Pancreas (tissue), 10 donors: ENCODE measurements around the gene ANKRD16. TPM values are rescaled to one million over a fixed set of nuclear protein-coding genes. Genes with fewer than 3 reads are reported as not detected.

Source experiments
- ATAC-seq, 4 donors: fragments of 200-7000 bp; cut with Tn5 transposase; one replicate each; pipeline versions ENCODE4 v1.8.0 to v1.9.1; 2020; ENCODE audit warnings: mild to moderate bottlenecking in 4 of 4, moderate library complexity in 4 of 4
- DNase-seq, 6 donors: peaks; one replicate each; pipeline ENCODE4 v3.0.0-alpha.2; 2020
- FAIRE-seq: peaks from 2 replicates; lab custom pipeline; 2012; peaks lifted over from hg19 to GRCh38; lab: Jason Lieb, UNC
- H3K27ac ChIP-seq, 4 donors: fragments of 200-600 bp; sonication (generic); 1 replicate in 3 of 4; 2 replicates in 1 of 4; pipeline versions ENCODE4 v1.5.0 to v1.8.0; 2020
- H3K27me3 ChIP-seq, 4 donors: fragments of 200-600 bp; one replicate each; pipeline ENCODE4 v1.8.0; 2021
- H3K36me3 ChIP-seq, 3 donors: fragments of 200-600 bp; sonication (generic) in 1 of 3; one replicate each; pipeline versions ENCODE4 v1.5.0 to v1.8.0; 2020 to 2021
- H3K4me1 ChIP-seq, 3 donors: fragments of 200-600 bp; one replicate each; pipeline ENCODE4 v1.8.0; 2021
- H3K4me3 ChIP-seq, 4 donors: fragments of 200-600 bp; sonication (generic) in 2 of 4; one replicate each; pipeline versions ENCODE4 v1.5.0 to v1.8.0; 2020 to 2021
- H3K9me3 ChIP-seq, 4 donors: fragments of 200-600 bp; one replicate each; pipeline ENCODE4 v1.8.0; 2021
- CTCF ChIP-seq, 4 donors: fragments of 200-600 bp; sonication (generic) in 3 of 4; IDR thresholded peaks; one replicate each; pipeline versions ENCODE4 v1.5.0 to v1.8.0; 2021; ENCODE audit warnings: antibody characterized with exemption in 4 of 4
- WGBS, 2 donors: extraction: QIAGEN DNeasy Blood & Tissue Kit; methylation state at CpG; one replicate each; pipeline ENCODE4 v1.1.7; 2013; 5-methylcytosine and 5-hydroxymethylcytosine counted together
- intact Hi-C, 3 donors: fragments of 100-400 bp; cut with DNase I; formaldehyde crosslinking; loops; one replicate each; pipeline versions ENCODE4 v1.11.1 to v1.14.2; 2022
- polyA plus RNA-seq, 2 donors: library from polyadenylated mRNA; stranded (reverse); fragments of 200-250 nt; gene quantifications; one replicate each; pipeline ENCODE4 v1.2.3, GENCODE V29; 2013
- total RNA-seq, 6 donors: library from RNA; stranded (reverse); fragmentation: NEBNext Ultra II Directional in 4 of 6; extraction: Animal tissue kit (Norgen Biotek cat#: 25700) in 4 of 6; gene quantifications; one replicate each; pipeline versions ENCODE4 v1.2.1 to v1.2.4, GENCODE V29; 2021 to 2023
- donor health status: healthy with polysubstance abuse.
- donor health status: DM: no; HTN: no; CAD: no; lungs with moderate emphysema.
- donor health status: DM: no; HTN: no; CAD: no.
- donor health status: control.
- donor health status: control.
- donor health status: Bipolar disorder and iron deficiency.
- donor health status: DM: yes; HTN: yes; CAD: no.
- donor health status: DM: no; HTN: no; CAD: no.
- donor health status: DM: no; HTN: no; CAD: no.
- donor health status: DM: yes; HTN: yes; CAD: no.

Gene ANKRD16
- total and polyA plus RNA-seq, 8 donors = 3.0 to 5.5 (median 4.6) TPM

DNA sequence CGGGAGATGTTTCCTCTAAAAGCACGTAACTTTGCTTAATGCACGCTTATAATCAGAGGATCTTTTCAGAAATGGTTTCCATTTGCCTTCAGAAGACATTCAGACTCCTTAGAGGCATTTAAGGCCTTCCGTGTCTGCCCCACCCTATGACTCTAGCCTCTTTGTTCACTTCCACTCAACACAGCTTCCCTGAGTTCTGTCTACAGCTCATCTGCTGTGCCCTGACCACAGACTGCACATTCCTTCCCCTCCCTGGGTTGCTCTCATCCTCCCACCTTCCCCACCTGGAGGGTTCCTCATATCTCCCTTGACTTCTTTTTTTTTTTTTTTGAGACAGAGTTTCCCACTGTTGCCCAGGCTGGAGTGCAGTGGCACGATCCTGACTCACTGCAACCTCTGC, 17.0 kb upstream of the ANKRD16 start:
- ATAC-seq (no peak), DNase-seq (no peak), FAIRE-seq (no peak)
- H3K36me3 ChIP-seq = peaks cover 4 to 27% (median 25%) of the 10 kb centered on the region in 3 donors
- no peaks in the 10 kb centered on the region for H3K4me1 ChIP-seq
- H3K27ac ChIP-seq = no peak overlapping the region
- no peak overlapping the region for H3K4me3 ChIP-seq
- intact Hi-C loops = no loop called here
- no peak for TF ChIP-seq CTCF (IDR thresholded peaks at IDR 0.05)
- H3K27me3 ChIP-seq = no peaks in the 10 kb centered on the region
- no peaks in the 10 kb centered on the region for H3K9me3 ChIP-seq
- 85 to 97% methylated on average over 5 of the region's 5 CpGs for WGBS, 2 donors

GRCh38 chr10:5905854-5906507, 16.3 kb upstream of the ANKRD16 start:
- 90% methylated on average over 13 of the region's 13 CpGs for WGBS, 2 donors
- Histone ChIP-seq H3K36me3 (peaks cover 4 to 22% (median 19%) of the 10 kb centered on the region in 3 donors), H3K27me3 (no peaks in the 10 kb centered on the region), H3K27ac (no peak overlapping the region), H3K9me3 (no peaks in the 10 kb centered on the region), H3K4me1 (no peaks in the 10 kb centered on the region), H3K4me3 (no peak overlapping the region)
- FAIRE-seq (no peak), ATAC-seq (peak in 2 of 4 donors; percentile 26 to 28), DNase-seq (no peak)
- intact Hi-C loops = no loop called here
- TF ChIP-seq CTCF (IDR thresholded peaks at IDR 0.05) = no peak

- no peak for FAIRE-seq
- Histone ChIP-seq H3K27ac (no peak overlapping the region), H3K27me3 (no peaks in the 10 kb centered on the region), H3K4me3 (no peak overlapping the region), H3K36me3 (peaks cover 0 to 6% (median 5%) of the 10 kb centered on the region in 3 donors), H3K9me3 (no peaks in the 10 kb centered on the region), H3K4me1 (no peaks in the 10 kb centered on the region)
- no peak for TF ChIP-seq CTCF (IDR thresholded peaks at IDR 0.05)
- WGBS, 2 donors = 72 to 74% methylated on average over 4 of the region's 4 CpGs
- no peak for DNase-seq
- ATAC-seq = no peak
- intact Hi-C loops = no loop called here
Measured at GRCh38 chr10:5904227-5904626, 14.5 kb upstream of the ANKRD16 start.

DNA sequence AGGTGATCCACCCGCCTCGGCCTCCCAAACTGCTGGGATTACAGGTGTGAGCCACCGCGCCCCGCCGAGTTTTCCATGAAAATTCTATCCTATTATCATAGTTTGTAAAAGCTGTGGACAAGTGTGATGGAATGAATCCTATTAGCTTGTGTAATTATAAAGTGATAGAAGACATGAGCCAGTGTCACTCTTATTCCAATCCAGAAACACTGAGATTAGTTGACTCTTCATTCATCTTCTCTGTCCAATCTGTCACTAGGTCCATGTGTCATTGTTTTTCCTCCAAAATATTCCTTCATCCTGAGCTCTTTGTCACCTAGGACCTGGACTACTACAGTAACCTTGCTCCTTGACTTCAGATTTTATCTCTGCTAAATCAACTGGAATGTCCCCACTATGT, 13.9 kb upstream of the ANKRD16 start:
- Histone ChIP-seq H3K9me3 (no peaks in the 10 kb centered on the region), H3K4me3 (no peak overlapping the region), H3K36me3 (no peaks in the 10 kb centered on the region), H3K27ac (no peak overlapping the region), H3K27me3 (no peaks in the 10 kb centered on the region), H3K4me1 (no peaks in the 10 kb centered on the region)
- no peak for FAIRE-seq
- WGBS, 2 donors = 96 to 99% methylated on average over 6 of the region's 6 CpGs
- no peak for TF ChIP-seq CTCF (IDR thresholded peaks at IDR 0.05)
- DNase-seq = no peak
- ATAC-seq = no peak
- intact Hi-C loops = no loop called here

- no peaks in the 10 kb centered on the region for H3K36me3 ChIP-seq
- intact Hi-C loops = no loop called here
- H3K27me3 ChIP-seq = no peaks in the 10 kb centered on the region
- H3K4me1 ChIP-seq = no peaks in the 10 kb centered on the region
- no peak overlapping the region for H3K27ac ChIP-seq
- FAIRE-seq = no peak
- no peak for TF ChIP-seq CTCF (IDR thresholded peaks at IDR 0.05)
- 78 to 80% methylated on average over 18 of the region's 18 CpGs for WGBS, 2 donors
- DNase-seq = peak in 1 of 6 donors; percentile 40
- no peak overlapping the region for H3K4me3 ChIP-seq
- peak in 2 of 4 donors; percentile 17 to 28 for ATAC-seq
- H3K9me3 ChIP-seq = no peaks in the 10 kb centered on the region
Measured at GRCh38 chr10:5902511-5903274, 13.0 kb upstream of the ANKRD16 start.
